ENCODE measurements around the gene C1orf74.

The C1orf74 gene

GRCh38 chr1:209769171-209769904 is 15.0 kb downstream of the C1orf74 start:
- no peak for DNase-seq

DNA sequence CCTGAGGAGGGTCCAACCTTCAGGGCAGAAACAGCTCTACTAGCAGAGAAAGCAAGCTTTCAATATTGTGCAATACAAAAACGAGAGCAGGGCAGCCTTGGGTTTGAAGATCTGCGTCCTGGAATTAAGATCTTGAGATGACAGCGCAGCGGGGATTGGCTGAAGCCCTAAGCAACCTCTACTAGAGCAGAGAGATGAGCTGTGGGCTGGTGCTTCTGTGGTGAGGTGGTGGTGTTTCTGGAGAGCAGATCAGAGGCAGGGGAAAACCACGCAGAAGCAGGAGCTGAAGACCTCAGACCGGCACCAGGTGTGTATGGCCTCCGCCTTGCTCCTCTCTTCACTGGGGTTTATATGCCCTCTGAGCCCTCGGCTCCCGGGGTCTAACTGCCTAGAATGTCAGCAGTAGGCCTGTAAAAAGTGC is 16.0 kb downstream of the C1orf74 start:
- DNase-seq: no peak

GRCh38 chr1:209767706-209768105 is 16.7 kb downstream of the C1orf74 start:
- no peak for DNase-seq

DNA sequence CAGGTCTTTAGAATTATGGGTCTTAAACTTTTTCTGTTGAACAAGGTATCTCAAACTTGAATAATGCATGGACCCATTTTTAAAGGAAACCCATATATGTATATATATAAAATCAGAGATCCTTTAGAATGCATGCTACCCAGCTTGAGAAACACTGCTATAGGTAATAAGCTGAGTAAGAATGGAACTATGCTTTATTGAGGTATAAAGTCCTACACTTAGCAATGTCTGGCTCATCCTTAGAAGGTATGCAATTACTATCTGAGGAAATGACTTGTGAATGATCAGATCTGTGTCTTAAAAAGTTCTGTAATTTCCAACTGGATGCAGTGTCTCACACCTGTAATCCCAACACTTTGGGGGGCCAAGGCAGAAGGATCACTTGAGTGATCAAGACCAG is 17.3 kb downstream of the C1orf74 start:
- DNase-seq: no peak

DNA sequence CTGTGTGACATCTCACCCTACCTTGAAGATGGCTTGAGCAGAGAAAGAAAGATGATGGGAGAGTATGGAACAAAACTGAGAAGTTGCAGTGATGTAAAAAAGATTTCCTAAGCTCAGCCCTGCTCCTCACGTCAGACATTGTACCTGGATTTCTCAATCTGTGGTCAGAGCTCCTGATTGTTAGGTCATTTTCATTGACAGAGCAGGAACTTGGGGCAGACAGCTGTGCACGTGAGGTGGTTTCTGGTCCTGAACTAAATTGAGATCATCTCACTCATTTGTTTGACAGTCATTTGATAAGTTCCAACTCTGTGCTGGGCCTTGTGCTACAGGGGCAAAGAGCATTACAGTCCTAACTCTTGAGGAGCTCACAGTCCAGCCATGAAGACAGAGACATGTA is 18.3 kb downstream of the C1orf74 start:
- DNase-seq: no peak

DNA sequence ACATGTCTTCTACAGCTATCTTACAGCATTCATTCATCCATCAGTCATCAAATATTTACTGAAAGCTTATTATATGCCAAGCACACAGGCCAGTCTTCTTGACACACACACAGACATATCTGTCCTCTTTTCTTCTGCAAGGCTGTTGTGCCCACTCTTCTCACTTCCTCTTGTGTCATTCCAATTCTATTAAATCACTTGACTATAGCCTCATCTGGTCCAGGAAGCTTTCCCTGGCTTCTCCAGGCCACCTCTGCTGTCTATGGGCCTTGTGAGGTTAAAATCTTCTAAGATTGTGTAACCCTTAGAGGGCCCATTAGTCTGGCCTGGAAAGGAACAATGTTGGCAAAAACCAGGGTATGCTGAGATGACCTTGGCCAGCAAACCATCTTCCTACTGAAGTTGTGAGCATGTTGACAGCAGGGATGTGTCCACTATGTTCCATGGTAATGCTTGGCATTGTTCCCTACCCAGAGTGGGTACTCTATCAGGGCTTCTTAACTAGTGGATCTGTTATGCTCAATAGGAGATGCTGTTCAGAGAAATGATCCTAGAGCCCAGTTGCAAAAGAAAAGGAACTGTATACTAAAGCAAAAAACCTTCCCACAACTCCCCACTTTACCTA is 23.2 kb downstream of the C1orf74 start:
- DNase-seq: no peak

DNA sequence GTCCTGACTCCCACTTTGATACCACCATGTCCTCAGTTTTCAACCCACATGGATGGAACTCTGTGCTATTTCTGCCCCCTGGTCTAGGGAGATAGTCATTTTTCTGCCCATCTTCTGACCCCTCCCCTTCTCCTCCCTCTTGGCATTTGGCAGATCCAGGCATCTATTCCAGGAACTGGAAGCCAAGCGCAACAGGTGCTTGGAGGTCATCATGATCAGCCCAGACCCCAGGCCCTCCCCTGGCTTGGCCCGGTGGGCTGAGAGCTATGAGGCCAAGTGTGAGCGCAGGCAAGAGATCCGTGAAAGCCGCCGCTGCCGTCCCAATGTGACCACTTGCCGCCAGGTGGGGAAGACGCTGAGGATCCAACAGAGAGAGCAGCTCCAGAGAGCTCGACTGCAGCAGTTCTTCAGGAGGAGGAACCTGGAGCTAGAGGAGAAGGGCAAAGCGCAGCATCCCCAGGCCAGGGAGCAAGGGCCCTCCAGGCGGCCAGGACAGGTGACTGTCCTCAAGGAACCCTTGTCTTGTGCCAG is 24.5 kb downstream of the C1orf74 start:
- no peak for DNase-seq

- no peak for DNase-seq
Observed at GRCh38 chr1:209758400-209758799, 26.0 kb downstream of the C1orf74 start.

DNA sequence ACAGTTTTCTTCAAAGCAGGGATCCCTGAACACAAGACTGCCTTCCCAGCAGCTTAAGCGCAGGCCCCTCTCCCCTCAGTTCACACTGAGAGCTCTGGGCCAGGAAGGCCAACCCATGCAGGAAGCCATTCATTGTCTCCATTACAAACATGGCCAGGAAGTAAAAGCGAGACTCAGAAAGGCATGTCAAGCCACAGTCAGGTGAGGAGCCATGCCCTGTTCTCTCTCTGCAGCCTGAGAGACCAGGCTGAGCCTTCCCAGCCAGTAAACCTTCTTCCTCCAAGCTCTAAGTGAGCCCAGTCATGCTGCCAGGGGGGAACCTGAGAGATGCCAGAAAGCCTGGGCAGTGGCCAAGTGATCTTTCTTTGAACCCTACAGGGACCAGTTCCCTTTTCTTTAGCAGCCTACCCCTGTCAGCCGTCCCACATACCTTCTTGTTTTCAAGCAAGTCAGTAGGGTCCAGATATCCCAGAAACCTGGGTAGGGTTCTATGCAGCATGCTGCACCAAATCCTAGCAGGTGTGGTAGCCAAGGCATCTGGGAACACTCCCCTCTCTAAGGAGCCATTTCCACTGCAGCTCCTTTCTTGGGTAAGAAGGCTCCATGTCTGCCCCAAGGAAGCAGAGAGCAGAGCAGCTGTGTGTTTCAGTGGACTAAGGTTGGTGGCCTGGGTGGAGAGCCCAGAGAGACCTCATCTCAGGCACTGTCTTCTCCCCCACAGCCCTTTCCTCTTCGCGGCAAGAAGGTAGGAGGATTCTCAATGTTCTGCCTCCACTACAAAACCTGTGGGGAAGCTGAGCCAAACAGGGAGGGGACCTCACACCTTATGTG is 27.5 kb downstream of the C1orf74 start:
- DNase-seq: no peak

DNA sequence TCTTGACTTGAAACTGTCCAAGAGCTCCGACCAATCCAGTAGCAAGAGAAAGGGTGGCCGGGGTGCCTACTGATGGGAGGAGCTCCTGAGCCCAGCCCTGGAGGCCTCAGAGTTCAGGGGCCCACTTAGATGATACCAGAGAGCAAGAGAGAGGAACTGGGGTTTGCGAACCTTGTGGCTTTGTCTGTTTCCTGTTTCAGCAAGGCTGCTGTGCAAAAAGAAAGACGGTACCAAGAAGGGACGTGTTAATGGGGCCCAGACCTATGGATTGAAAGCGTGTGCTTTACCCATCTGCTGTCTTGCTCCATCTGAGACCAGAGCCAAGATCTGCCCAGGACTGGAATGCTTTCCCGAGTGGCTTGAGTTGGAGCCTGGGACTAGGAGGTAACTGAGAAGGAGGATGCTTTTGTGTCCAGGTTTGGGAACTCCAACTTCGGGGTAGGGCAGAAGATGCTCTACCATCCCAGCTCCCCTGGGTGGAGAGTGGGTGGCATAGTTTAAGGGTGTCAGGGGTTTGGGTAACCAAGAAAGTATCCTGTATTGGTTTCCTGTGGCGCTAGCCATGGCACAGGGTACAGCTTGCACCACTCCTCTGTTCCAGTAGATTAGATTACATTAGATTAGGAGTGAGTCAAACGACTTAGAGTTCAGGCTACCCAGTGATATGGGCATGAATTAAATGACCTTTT is 28.3 kb downstream of the C1orf74 start, which contains the start of gene TRAF3IP3:
TRAF3IP3 (plus strand) TSS at position 128 of the 689 bp plus-strand sequence. CDS start 3,987 bp downstream, outside the sequence.
- DNase-seq: no peak

GRCh38 chr1:209755256-209755655 is 29.1 kb downstream of the C1orf74 start:
- no peak for DNase-seq

- no peak for DNase-seq
Observed at GRCh38 chr1:209752890-209753289, 31.5 kb downstream of the C1orf74 start.

GRCh38 chr1:209751627-209752231 is 32.6 kb downstream of the C1orf74 start:
- DNase-seq: no peak

GRCh38 chr1:209749670-209750323 is 34.6 kb downstream of the C1orf74 start:
- DNase-seq: no peak

DNA sequence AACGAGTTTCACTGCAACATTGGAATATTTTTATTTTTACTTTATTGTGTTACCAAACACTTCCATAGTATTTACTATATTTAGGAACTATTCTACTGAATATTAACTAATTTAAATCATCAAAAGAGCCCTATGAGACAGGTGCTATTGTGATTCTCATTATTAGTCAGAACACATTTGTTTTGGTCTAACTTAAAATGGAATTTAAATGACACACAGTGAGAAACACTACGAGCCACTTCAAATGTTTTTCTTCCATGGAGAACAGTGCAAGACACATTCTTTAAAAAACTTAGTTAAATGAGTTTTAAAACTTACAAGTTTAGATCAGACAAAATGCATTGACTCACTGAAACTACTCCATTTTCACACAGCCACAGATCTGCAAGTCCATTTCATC is 35.2 kb downstream of the C1orf74 start:
- DNase-seq: no peak

GRCh38 chr1:209748620-209749019 is 35.7 kb downstream of the C1orf74 start:
- no peak for DNase-seq

GRCh38 chr1:209747580-209748262 is 36.6 kb downstream of the C1orf74 start:
- DNase-seq: peak; percentile 87

GRCh38 chr1:209746451-209747165 is 37.8 kb downstream of the C1orf74 start:
- DNase-seq: no peak

DNA sequence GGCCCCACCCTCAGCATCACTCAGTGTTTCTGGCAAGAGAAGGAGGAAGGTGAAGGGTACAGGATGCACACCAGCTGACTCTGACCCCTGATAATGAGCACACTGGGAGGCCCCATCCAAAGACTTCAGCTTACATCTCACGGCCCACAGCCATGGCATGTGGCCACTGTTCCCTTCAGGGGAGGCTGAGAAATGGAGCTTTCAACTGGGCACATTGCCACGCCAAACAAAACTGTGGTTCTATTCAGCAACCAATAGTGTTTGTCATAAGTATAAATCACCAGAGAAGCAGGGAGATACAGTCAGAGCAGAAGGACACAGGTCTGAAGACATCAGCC is 41.2 kb downstream of the C1orf74 start:
- peak; percentile 23 for DNase-seq

GRCh38 chr1:209742409-209743144 is 41.8 kb downstream of the C1orf74 start:
- DNase-seq: no peak

Data from NCI-H2029 (cell line).